Renal pelvis (tissue), 12 donors: ENCODE measurements around the gene TTLL10. TPM values are rescaled to one million over a fixed set of nuclear protein-coding genes. Genes with fewer than 3 reads are reported as not detected.
A peak's percentile ranks its signal among the peaks of the same experiment; 100 is the strongest.

Experiments used
- DNase-seq: peaks from one replicate; pipeline ENCODE4 v3.0.0-alpha.2; 2013
- long read RNA-seq, 16 experiments: transcript quantifications; one replicate each; lab custom pipeline, GENCODE V29; 2026
- polyA plus RNA-seq, 3 donors: library from polyadenylated mRNA; unstranded; fragments of 120-200 nt; gene quantifications; one replicate each; pipeline ENCODE4 v1.2.1, GENCODE V29; 2013; ENCODE audit not compliant: insufficient read length in 3 of 3

The TTLL10 gene, protein sequence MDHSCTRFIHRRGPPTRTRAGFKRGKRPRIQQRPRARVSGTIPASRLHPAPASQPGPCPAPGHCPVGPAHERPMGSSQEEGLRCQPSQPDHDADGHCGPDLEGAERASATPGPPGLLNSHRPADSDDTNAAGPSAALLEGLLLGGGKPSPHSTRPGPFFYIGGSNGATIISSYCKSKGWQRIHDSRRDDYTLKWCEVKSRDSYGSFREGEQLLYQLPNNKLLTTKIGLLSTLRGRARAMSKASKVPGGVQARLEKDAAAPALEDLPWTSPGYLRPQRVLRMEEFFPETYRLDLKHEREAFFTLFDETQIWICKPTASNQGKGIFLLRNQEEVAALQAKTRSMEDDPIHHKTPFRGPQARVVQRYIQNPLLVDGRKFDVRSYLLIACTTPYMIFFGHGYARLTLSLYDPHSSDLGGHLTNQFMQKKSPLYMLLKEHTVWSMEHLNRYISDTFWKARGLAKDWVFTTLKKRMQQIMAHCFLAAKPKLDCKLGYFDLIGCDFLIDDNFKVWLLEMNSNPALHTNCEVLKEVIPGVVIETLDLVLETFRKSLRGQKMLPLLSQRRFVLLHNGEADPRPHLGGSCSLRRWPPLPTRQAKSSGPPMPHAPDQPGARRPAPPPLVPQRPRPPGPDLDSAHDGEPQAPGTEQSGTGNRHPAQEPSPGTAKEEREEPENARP
- 1 to 10 TPM in 2 of 3 donors, under 1 TPM in 1; 0.94 to 1.1 (median 1.1) TPM for polyA plus RNA-seq
- long read RNA-seq, donor 1: 0 reads
- long read RNA-seq, donor 2: 0 reads
- long read RNA-seq, donor 3: 0 reads
- long read RNA-seq, donor 4: 0 reads
- long read RNA-seq, donor 5: 0 reads
- long read RNA-seq, donor 6: 0 reads
- long read RNA-seq, donor 7: 0 reads
- long read RNA-seq, donor 8: 0 reads
- long read RNA-seq, donor 9: 0 reads
- long read RNA-seq, donor 10, partial matches to known transcripts: 203 of 447 reads
- long read RNA-seq, donor 10, other reads (novel, unspliced or antisense): 244 of 447 reads
- long read RNA-seq, donor 11: 0 reads
- long read RNA-seq, donor 12: 0 reads
- long read RNA-seq, donor 13: 0 reads
- long read RNA-seq, donor 14: 0 reads
- long read RNA-seq, donor 15: 0 reads
- long read RNA-seq, donor 16: 0 reads

- peak; percentile 80 for DNase-seq
Measured at GRCh38 chr1:1173793-1174415, at the start of gene TTLL10. TSS of gene TTLL10 (plus strand) at chr1:1173880. CDS start at chr1:1179216, 5,336 bp downstream.

DNA sequence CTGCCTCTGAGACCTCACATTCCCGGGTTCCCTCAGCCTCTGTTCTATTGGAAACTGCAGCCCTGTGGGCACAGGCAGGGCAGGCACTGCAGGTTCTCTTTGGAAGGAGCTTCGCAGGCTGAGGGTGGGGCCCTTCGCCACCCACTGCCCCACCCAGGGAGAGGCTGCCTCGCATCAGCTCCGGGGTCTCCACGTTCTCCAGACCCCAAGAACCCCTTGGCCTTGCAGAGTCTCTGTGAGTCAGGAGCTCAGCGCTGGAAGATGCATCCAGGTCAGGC is 49.2 kb upstream of the TTLL10 start:
- no peak for DNase-seq

- no peak for DNase-seq
Measured at GRCh38 chr1:1124786-1125642, 48.7 kb upstream of the TTLL10 start.

DNA sequence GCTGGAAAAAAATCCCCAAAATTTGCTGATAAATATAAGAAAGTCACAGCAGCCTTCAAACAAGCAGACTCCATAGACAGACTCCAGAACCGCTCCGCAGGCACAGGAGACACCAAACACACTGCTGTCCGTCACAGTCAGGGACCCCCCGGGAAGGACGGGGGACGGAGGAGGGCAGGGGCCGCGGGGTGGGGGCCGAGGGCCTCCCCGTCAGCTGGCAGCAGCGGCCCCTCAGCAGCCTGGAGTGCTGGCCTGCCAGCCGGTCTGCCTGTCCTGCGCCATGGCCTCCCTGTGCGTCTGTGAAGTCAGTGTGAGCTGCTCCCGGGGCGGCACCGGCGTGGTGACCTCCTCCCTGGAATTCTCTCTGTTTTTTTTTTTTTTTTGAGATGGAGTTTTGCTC is 47.7 kb upstream of the TTLL10 start:
- no peak for DNase-seq

GRCh38 chr1:1127551-1128451 is 45.9 kb upstream of the TTLL10 start:
- DNase-seq: no peak

GRCh38 chr1:1128454-1129139 is 45.1 kb upstream of the TTLL10 start:
- DNase-seq: peak; percentile 58

DNA sequence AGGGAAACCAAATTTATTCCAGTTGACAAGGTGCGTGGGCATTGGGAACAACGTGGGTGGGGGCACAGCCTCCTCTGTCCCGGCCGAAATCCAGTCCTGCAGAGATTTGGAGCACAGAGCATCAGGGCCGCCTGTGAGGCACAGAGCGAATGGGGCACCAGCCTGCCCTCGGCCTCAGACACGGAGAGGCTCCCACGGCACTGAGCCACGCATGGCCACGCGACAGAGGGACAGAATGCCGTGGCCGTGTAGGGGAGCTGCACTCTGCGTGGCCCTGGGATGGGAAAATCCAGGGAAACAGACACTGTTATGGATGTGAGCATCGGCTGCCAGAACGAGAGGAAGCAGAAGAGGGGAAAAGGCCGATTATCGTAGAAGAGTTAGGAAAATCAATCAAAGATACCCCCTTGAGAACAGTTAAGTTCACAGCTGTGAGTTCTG is 44.3 kb upstream of the TTLL10 start:
- no peak for DNase-seq

DNA sequence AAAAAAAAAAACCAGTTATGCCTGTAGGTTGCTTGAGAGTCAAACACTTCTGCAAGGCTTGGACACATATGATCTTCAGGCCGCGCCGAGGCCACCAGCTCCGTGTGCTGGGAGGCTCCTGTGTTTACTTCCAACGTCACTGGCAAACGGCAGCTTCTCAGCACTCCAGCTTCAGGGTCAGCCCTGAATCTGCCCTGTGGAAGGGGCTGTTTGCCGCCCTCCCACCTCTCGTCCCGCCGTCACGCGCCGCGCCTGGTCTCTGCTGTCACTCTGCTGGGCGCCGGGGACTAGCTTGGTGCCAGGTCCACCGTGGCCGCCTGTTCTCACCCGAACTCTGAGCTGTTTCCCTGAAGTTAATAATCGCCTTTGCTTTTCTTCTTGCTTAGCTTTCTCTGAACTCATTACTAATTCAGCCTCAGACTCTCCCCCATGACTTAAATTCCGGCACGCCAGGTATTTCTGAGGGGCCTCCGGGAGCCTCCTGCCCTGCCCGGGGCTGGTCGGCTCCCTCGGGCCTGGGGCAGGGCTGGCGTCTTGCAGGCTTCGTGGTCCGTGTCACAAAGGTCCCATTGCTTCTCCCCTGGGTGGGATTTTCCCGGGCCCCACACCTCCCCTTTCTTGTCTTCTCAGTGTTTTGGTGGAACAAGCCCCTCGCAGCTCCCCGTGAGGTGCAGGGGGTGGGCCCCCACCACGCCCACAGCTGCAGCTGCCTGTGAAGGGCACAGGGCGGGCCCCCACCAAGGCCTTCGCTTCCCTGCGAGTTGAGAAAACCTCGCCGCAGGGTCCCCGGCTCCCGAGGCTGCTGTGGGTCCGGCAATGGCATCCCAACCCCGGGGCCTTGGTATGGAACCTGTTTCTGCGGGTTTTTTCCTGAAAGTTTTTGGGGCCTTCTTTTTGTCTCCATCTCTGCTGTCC is 43.2 kb upstream of the TTLL10 start:
- peak; percentile 52 for DNase-seq

GRCh38 chr1:1132042-1132950 is 41.4 kb upstream of the TTLL10 start:
- no peak for DNase-seq

DNA sequence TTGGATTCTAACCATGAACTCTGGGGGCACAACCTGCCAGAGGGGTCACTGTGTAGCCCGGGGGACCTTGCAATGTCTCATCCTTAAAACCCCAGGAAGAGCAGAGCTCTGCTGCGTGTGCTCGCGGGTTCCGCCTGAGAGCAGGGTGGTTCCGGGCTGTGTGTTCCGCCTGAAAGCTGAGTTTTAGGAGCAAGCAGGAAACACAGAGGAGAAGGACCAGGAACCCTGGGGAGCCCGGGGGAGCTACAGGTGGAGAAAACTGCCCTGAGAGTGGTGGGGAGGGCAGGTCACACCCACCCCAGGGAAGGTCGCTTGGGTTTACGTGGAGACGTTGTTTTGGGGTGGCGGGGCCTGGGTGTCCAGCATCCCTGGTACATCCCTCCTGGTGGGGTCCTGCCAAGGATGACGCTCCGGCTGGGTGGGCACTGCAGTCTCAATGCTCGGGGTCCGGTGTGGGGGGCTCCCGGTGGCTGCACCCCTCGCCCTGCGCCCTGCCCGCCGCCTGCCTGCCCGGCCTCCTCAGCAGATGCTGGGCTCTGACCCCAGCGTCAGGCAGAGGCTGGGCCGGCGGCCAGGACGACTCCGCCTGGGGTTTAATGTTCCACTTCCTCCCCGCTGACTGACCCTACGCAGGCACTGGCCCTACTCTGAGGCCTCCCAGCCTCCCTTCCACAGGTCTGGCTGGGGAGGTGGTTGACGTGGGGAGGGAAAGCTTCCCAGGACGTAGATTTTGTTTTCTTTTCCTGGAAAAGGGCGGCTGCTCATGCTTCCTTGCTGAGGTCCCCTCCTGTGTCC is 40.5 kb upstream of the TTLL10 start:
- DNase-seq: no peak

DNA sequence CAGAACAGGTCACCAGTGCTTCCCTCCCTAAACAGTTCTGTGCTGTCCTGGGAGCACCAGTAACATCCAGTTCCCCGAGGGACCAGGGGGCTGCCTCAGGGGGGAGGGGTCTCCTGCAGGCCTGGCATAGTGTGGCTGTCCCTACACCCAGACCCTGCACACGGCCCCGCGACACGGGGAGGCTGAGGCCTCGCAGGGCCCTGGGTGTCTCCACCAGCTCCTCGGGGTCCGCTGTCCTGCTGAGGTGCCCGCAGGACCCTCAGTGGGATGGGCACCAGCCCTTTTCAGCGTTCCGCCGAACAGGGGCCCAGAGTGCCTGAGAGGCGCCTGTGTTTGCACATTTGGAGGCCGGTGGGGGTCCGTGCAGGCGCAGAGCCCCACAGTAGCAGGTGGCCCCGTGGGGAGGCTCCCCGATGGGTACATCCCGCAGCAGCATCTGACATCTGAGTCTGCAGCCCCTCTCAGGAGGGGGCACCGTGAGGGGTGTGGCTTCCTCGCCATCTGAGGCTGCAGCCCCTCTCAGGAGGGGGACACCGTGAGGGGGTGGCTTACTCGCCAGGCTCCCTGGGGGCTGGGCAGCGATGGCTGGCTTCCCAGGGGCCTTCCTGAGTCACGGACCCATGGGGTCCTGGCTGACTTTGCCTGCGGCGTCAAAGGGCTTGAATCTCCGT is 39.2 kb upstream of the TTLL10 start:
- DNase-seq: no peak

DNA sequence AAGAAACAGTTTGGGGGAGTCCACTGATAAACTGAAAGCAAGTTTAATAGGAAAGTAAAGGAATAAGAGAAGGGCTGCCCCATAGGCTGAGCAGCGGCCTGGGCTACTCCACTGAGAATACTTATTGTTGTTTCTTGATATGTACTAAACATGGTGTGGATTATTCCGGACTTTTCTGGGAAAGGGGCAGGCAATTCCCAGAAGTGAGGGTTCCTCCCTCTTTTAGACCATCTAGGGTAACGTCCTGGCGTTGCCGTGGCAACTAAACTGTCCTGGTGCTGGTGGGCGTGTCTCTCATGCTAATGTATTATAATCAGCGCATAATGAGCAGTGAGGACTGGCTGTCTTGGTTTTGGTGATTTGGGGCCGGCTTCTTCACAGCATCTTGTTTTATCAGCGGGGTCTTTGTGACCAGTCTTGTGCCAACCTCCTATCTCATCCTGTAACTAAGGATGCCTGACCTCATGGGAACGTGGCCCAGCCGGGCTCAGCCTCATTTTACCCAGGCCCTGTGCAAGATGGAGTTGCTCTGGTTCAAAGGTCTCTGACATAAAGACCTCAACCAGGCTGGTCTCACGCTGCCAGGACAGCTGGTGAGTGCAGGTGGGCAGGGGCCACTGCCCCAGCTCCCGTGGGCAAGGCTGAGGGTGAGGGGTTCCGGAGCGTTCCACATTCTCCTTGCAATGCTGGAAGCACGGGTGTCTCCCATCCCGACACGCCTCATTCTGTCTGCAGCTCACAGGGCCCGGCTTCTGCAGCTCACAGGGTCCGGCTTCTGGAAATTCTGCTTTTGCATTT is 38.1 kb upstream of the TTLL10 start:
- DNase-seq: no peak

- no peak for DNase-seq
Measured at GRCh38 chr1:1136547-1137230, 37.0 kb upstream of the TTLL10 start.
